Loucy (cell line): ENCODE results near the gene TMEM158.

Experiments
- H2AFZ ChIP-seq: fragments of 200-600 bp; sonication (generic); 2 replicates; pipeline ENCODE4 v1.6.0; 2016; ENCODE audit warnings: antibody characterized with exemption, mild to moderate bottlenecking, low read length, moderate library complexity
- H3F3A ChIP-seq: fragments of 200-600 bp; 2 replicates; pipeline ENCODE4 v1.6.0; 2016; ENCODE audit warnings: antibody characterized with exemption, low read depth, mild to moderate bottlenecking
- H3K27me3 ChIP-seq: fragments of 200-600 bp; sonication (generic); 2 replicates; pipeline ENCODE4 v1.6.1; 2014; ENCODE audit warnings: low read length, mild to moderate bottlenecking; ENCODE audit not compliant: insufficient read depth, poor library complexity, severe bottlenecking
- H3K36me3 ChIP-seq: fragments of 200-600 bp; sonication (generic); 2 replicates; pipeline ENCODE4 v1.6.1; 2016; ENCODE audit warnings: low read length; ENCODE audit not compliant: insufficient read depth
- H3K4me1 ChIP-seq: fragments of 200-600 bp; sonication (generic); 2 replicates; pipeline ENCODE4 v1.5.1; 2014; ENCODE audit warnings: low read length, mild to moderate bottlenecking; ENCODE audit not compliant: insufficient read depth, poor library complexity, severe bottlenecking
- H3K4me2 ChIP-seq: fragments of 200-600 bp; sonication (generic); 2 replicates; pipeline ENCODE4 v1.6.0; 2014; ENCODE audit warnings: antibody characterized with exemption, low read length, low read depth, mild to moderate bottlenecking; ENCODE audit not compliant: poor library complexity, severe bottlenecking
- H3K4me3 ChIP-seq: fragments of 200-600 bp; sonication (generic); 2 replicates; pipeline ENCODE4 v1.5.1; 2014; ENCODE audit warnings: low read length, mild to moderate bottlenecking, mixed read lengths; ENCODE audit not compliant: poor library complexity, severe bottlenecking
- H3K79me2 ChIP-seq: fragments of 200-600 bp; sonication (generic); 2 replicates; pipeline ENCODE4 v1.6.1; 2014; ENCODE audit warnings: low read length; ENCODE audit not compliant: insufficient read depth
- H3K9ac ChIP-seq: fragments of 200-600 bp; sonication (generic); 2 replicates; pipeline ENCODE4 v1.6.0; 2014; ENCODE audit warnings: mild to moderate bottlenecking, low read depth, low read length, moderate library complexity; ENCODE audit not compliant: poor library complexity, severe bottlenecking
- H3K9me2 ChIP-seq: fragments of 200-600 bp; sonication (generic); replicated peaks from 2 replicates; pipeline ENCODE4 v1.6.1; 2016; ENCODE audit warnings: low read depth, low read length, mixed read lengths
- H3K9me3 ChIP-seq: fragments of 200-600 bp; sonication (generic); 2 replicates; pipeline ENCODE4 v1.6.1; 2014; ENCODE audit warnings: mild to moderate bottlenecking, antibody characterized with exemption, low read length, low read depth; ENCODE audit not compliant: insufficient read depth
- H4K20me1 ChIP-seq: fragments of 200-600 bp; sonication (generic); 2 replicates; pipeline ENCODE4 v1.6.0; 2014; ENCODE audit warnings: antibody characterized with exemption, low read length, mild to moderate bottlenecking; ENCODE audit not compliant: insufficient read depth, poor library complexity, severe bottlenecking
- EZH2phosphoT487 ChIP-seq: fragments of 200-600 bp; IDR thresholded peaks from 2 replicates; pipeline ENCODE4 v1.6.1; 2018; ENCODE audit warnings: antibody characterized with exemption, mild to moderate bottlenecking, moderate library complexity, borderline replicate concordance
- TF ChIP-seq, protein P1 (sequence below): fragments of 200-600 bp; sonication (generic); conservative IDR thresholded peaks from 2 replicates; pipeline ENCODE4 v1.5.1; 2014; ENCODE audit warnings: mild to moderate bottlenecking, antibody characterized with exemption, low read length

The TMEM158 gene

DNA sequence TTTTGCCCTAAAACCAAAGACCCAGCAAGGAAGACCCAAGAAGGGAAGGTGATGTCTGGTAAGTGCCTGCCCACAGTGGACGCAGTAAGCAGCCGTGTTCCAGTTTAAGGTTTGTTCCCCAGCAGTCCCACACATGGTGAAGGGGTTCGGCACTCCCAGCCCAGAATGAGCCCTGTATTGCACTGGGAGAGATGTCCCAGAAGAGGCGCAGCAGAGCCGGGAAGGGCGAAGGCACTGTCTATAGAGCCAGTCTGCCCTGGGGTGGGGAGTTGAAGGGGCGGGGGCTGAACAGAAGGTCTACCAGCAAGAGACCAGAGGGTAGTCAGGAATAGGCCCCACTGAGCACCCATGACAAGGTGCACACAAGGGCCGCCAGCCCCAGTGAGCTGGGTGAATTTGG is 6.4 kb downstream of the TMEM158 start:
- Histone ChIP-seq H2AFZ (no peak overlapping the region), H3K27me3 (peaks cover 7% of the 10 kb centered on the region), H3K4me1 (peaks cover 6% of the 10 kb centered on the region), H3K79me2 (no peaks in the 10 kb centered on the region), H3K36me3 (no peaks in the 10 kb centered on the region), H3K9me2 (no peaks in the 10 kb centered on the region), H3K9me3 (no peaks in the 10 kb centered on the region), H4K20me1 (no peaks in the 10 kb centered on the region), H3F3A (no peaks in the 10 kb centered on the region), H3K9ac (no peak overlapping the region), H3K4me2 (no peak overlapping the region), H3K4me3 (no peak overlapping the region)
- TF ChIP-seq, protein P1, sequence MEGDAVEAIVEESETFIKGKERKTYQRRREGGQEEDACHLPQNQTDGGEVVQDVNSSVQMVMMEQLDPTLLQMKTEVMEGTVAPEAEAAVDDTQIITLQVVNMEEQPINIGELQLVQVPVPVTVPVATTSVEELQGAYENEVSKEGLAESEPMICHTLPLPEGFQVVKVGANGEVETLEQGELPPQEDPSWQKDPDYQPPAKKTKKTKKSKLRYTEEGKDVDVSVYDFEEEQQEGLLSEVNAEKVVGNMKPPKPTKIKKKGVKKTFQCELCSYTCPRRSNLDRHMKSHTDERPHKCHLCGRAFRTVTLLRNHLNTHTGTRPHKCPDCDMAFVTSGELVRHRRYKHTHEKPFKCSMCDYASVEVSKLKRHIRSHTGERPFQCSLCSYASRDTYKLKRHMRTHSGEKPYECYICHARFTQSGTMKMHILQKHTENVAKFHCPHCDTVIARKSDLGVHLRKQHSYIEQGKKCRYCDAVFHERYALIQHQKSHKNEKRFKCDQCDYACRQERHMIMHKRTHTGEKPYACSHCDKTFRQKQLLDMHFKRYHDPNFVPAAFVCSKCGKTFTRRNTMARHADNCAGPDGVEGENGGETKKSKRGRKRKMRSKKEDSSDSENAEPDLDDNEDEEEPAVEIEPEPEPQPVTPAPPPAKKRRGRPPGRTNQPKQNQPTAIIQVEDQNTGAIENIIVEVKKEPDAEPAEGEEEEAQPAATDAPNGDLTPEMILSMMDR, result no peak
- TF ChIP-seq EZH2phosphoT487, result no peak

DNA sequence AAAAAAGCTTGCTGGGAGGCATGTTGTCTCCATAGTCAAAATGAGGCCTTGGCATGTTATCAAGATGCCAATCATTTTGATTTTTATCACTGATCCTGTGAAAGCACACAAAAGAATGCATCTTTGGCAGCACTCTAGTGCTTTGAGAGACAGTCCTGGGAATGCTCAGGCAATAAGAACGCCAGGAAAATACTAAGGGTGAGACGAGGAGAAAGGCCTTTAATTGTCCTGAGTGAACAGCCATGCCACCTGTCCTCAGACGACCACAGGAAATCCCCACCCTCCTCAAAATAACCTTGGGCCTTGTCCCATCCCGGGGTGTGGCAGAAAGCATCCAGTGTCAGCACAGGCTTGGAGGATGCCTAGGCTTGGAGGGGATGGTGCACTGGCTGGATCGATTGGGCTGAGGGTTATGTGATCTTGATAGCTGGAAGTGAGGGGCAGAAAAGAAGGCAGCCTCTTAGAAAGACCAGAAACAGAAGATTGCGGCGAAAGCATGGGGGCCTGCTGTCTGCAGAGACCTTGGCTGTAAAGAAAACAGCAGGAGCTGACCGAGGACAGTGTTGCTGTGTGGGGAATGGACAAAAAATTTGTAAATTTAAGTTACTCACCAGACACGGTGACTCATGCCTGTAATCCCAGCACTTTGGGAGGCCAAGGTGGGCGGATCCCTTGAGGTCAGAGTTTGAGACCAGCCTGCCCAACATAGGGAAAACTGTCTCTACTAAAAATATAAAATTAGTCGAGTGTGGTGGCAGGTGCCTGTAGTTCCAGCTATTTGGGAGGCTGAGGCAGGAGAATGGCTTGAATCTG is 7.3 kb downstream of the TMEM158 start:
- no peak overlapping the region for H3K4me2 ChIP-seq

DNA sequence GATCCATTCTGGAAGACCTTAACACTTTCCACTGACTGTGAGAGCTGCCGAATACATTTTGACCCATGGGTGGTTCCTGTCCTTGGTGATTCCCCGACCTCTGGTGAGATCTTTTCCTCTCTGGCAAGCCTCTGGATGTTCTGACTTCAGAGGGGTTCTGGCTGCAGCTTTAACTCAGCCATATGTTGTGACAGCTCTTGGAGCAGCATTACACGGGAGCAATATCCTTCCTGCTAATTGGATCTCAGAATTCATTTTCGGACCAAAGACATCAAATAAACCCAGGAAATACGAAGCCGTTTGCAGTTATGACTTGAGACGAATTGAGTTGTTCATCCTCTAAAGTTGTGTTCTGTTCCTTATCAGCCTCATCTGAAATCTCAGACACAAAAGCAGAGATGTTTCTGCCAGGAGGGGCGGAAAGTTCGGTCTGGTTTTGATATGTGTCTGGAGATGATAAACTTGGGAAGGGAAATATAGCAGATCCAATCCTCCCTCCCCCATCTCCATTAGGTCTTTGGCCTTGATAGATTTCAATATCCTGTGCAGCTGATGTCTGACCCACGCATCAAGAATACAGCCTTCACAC is 10.0 kb downstream of the TMEM158 start:
- H3K9ac ChIP-seq, result no peak overlapping the region
- H3K4me2 ChIP-seq, result no peak overlapping the region
- no peaks in the 10 kb centered on the region for H3F3A ChIP-seq
- H4K20me1 ChIP-seq, result no peaks in the 10 kb centered on the region
- H3K9me3 ChIP-seq, result no peaks in the 10 kb centered on the region
- no peak overlapping the region for H3K4me3 ChIP-seq
- no peaks in the 10 kb centered on the region for H3K27me3 ChIP-seq
- no peak overlapping the region for H2AFZ ChIP-seq
- H3K36me3 ChIP-seq, result no peaks in the 10 kb centered on the region
- H3K79me2 ChIP-seq, result no peaks in the 10 kb centered on the region
- no peaks in the 10 kb centered on the region for H3K9me2 ChIP-seq
- peaks cover 20% of the 10 kb centered on the region for H3K4me1 ChIP-seq
- TF ChIP-seq, protein P1, result no peak
- TF ChIP-seq EZH2phosphoT487, result no peak

More for the DNA sequence above, 7.3 kb downstream of the TMEM158 start:
- no peak overlapping the region for H3K4me3 ChIP-seq
- H3K36me3 ChIP-seq, result no peaks in the 10 kb centered on the region
- no peak overlapping the region for H2AFZ ChIP-seq
- H4K20me1 ChIP-seq, result no peaks in the 10 kb centered on the region
- peaks cover 16% of the 10 kb centered on the region for H3K4me1 ChIP-seq
- H3K9ac ChIP-seq, result no peak overlapping the region
- H3F3A ChIP-seq, result no peaks in the 10 kb centered on the region
- TF ChIP-seq, protein P1, result no peak
- no peak for TF ChIP-seq EZH2phosphoT487
- no peaks in the 10 kb centered on the region for H3K27me3 ChIP-seq
- no peaks in the 10 kb centered on the region for H3K79me2 ChIP-seq
- H3K9me2 ChIP-seq, result no peaks in the 10 kb centered on the region
- H3K9me3 ChIP-seq, result no peaks in the 10 kb centered on the region
